ENCODE results near the gene EMC7. TPM values are rescaled to one million over a fixed set of nuclear protein-coding genes. Genes with fewer than 3 reads are reported as not detected.

EMC7 gene
- total RNA-seq, 2 experiments from 2014 or later, result 56.3 to 63.0 TPM

Other genes starting within 250 kb of the EMC7 start
- not detected for gene CHRM5, start 133.4 kb downstream of the EMC7 start, total RNA-seq
- gene AVEN, start 62.7 kb downstream of the EMC7 start, total RNA-seq, result 10 to 100 TPM; 14.9 to 15.3 TPM
- 1 to 10 TPM; 2.7 to 2.8 TPM for gene PGBD4, start 221 bp upstream of the EMC7 start, total RNA-seq
- gene KATNBL1, start 108.2 kb upstream of the EMC7 start, total RNA-seq, result 10 to 100 TPM; 36.2 to 37.0 TPM
- 100 to 1,000 TPM in 1 of 2 experiments, 10 to 100 TPM in 1; 96.7 to 101 TPM for gene EMC4, start 123.2 kb upstream of the EMC7 start, total RNA-seq
- 10 to 100 TPM; 19.2 to 20.1 TPM for gene SLC12A6, start 235.9 kb upstream of the EMC7 start, total RNA-seq
- gene NOP10, start 241.3 kb upstream of the EMC7 start, total RNA-seq, result 100 to 1,000 TPM; 285 to 303 TPM
- gene NUTM1, start 241.5 kb upstream of the EMC7 start, total RNA-seq, result not detected

Data from activated naive CD8-positive, alpha-beta T cell treated with anti-CD3 and anti-CD28 coated beads for 36 hours (primary cell).